EH (cell line): ENCODE measurements around the gene USP49.
"Not testable (repeated sequence)": the region's sequence is repeated elsewhere in the genome, so short reads cannot be mapped to it uniquely, and the experiment has no call there.

ENCODE experiments used
- DNase-seq: peaks from one replicate; pipeline ENCODE4 v3.0.0-alpha.2; 2015; ENCODE audit warnings: low read depth

USP49 gene

GRCh38 chr6:41895300-41896233 lies at the start of gene USP49:
TSS of gene USP49 (minus strand) at chr6:41895375. CDS start at chr6:41806983, 88,392 bp downstream.
- peak; percentile 80 for DNase-seq

DNA sequence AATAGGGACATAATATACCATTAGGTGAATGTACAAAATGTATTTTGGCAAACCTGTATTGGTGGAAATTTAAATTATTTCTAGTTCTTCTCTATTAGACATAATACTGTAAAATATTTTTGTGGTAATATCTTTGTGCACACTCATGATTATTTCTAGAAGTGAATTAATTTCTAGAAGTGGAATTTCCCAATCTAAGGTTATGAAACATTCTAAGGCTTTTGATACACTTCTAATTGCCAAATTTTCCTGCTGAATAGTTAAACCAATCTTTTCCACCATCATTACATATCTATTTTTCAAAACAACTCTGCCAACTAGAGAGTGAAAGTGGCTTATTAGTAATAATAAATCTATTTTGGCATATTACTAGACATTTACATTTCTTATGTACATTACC lies 48.3 kb upstream of the USP49 start:
- DNase-seq = no peak

- DNase-seq = not testable (repeated sequence)
Measured at GRCh38 chr6:41942882-41943281, 47.7 kb upstream of the USP49 start.

GRCh38 chr6:41942067-41942851 lies 47.1 kb upstream of the USP49 start:
- DNase-seq = no peak

GRCh38 chr6:41941280-41942066 lies 46.3 kb upstream of the USP49 start, which contains the start of gene CCND3:
TSS of gene CCND3 (minus strand) at chr6:41941808. CDS start at chr6:41941649, 159 bp downstream.
- DNase-seq = peak; percentile 93

DNA sequence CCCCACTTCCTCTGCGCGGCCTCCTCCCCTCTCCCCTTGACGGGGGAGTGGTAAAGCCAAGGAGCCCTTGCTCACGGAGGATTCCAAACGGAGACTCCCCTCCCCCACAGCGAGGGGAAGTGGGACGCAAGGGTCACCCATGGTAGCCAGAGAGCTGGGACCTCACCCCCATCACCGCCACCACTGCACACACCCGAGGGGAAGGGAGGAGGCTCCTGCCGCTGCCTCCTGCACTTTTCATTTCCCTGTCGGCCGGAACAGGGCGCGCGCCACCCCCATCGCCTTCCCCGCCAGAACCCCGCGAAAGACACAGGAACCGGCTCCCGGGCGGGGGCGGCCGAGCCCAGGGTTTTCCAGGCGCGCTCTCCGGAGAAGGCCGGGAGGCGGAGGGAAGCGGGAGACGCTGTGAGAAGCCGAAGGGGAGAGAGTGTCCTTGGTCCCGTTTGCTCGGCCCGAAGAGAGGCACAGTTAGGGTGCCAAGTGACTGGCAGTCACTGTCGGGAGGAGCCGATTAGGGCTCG lies 45.6 kb upstream of the USP49 start:
- peak; percentile 40 for DNase-seq

DNA sequence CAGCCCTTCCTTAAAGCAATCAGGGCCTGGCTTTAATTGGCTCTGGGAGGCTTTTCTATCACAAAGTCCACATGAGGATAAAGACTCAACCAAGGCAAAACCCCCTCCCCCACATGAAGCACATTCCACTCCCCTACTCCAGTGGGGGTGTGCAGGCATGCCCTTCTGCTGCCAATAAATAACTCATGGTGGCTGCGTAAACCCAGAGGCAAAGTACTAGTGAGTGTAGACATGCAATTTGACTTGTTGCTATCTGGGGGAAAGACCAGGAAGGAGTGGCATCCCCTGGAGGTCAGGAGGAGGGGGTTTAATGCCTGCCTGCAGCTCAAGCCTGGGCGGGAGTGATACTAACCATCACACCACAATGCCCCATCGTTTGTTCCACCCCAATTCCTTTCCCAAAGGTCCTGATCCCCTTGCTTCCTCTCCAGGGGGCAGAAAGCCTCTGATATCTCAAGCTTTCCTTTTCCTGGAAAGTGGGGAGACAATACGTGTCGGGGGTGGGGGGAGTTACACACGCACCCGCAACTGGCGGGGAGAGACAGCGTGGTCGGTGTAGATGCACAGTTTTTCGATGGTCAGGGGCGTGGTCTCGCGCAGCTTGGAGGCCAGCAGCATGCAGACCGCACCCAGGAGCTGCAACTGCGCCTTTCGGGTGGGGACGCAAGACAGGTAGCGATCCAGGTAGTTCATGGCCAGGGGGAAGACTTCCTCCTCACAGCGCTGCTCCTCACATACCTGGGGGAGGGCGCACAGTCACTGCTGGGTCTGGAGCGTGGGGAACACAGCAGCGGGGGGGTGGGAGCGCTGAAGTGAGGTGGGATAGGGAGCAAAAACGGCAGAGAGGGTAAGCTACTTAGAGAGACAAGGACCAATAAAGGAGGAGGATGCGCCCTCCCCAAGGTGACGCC lies 44.9 kb upstream of the USP49 start:
- DNase-seq = peak; percentile 74

GRCh38 chr6:41939176-41939847 lies 44.1 kb upstream of the USP49 start:
- peak; percentile 54 for DNase-seq

DNA sequence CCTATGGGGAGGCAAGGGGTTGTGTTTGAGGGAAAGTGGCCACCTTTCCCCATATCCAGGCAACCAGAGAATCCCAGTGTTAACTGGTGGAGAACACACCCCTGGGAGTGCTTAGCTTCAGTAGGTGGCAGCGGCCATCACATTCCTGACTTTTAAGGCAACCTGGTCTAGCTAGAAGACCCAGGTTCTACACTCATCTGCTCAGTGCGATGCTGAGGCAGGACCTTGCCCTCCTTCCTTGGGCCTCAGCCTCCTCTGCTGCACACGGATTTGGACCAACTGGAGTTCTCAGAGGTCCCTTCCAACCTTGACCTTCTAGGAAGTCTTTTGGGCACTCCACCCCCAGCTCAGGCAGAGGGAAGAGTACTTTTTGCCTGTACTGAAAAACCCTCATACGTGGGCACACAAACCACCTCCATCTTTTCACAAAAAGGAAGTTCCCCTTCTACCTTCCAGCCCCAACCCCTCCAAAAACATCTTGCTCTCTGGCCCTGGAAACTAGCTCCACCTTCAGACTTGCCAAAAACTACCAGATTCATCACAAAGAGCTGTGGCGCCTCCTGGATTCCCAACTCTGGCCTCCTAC lies 43.5 kb upstream of the USP49 start:
- no peak for DNase-seq

GRCh38 chr6:41937861-41938574 lies 42.8 kb upstream of the USP49 start:
- DNase-seq = no peak

GRCh38 chr6:41937472-41937860 lies 42.3 kb upstream of the USP49 start:
- DNase-seq = no peak

- peak; percentile 92 for DNase-seq
Measured at GRCh38 chr6:41936073-41936837, 41.1 kb upstream of the USP49 start.

- no peak for DNase-seq
Measured at GRCh38 chr6:41935685-41936072, 40.5 kb upstream of the USP49 start.

- DNase-seq = no peak
Measured at GRCh38 chr6:41935193-41935574, 40.0 kb upstream of the USP49 start.

- no peak for DNase-seq
Measured at GRCh38 chr6:41934278-41935192, 39.4 kb upstream of the USP49 start.

DNA sequence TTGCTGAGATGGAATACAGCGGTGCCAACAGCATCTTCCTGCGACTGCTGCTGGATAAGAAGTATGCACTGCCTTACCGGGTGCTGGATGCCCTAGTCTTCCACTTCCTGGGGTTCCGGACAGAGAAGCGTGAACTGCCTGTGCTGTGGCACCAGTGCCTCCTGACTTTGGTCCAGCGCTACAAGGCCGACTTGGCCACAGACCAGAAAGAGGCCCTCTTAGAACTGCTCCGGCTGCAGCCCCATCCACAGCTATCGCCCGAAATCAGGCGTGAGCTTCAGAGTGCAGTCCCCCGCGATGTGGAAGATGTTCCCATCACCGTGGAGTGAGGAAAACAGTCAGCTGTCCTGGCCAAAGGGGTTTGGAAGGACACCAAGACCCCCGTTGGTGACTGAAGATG lies 37.2 kb upstream of the USP49 start:
- no peak for DNase-seq

- DNase-seq = no peak
Measured at GRCh38 chr6:41931792-41932191, 36.6 kb upstream of the USP49 start.
